HUES64 (cell line): ENCODE results near the gene TRIM13. TPM values are rescaled to one million over a fixed set of nuclear protein-coding genes. Genes with fewer than 3 reads are reported as not detected.
"Not testable (repeated sequence)": the region's sequence is repeated elsewhere in the genome, so short reads cannot be mapped to it uniquely, and the experiment has no call there.

Source experiments
- H3K27ac ChIP-seq: 2 replicates; pipeline ENCODE4 v1.7.0; 2013; ENCODE audit warnings: low read depth, low read length, inconsistent platforms
- H3K27me3 ChIP-seq: 2 replicates; pipeline ENCODE4 v1.6.1; 2013; ENCODE audit warnings: mild to moderate bottlenecking, low read length; ENCODE audit not compliant: insufficient read depth
- H3K36me3 ChIP-seq: 2 replicates; pipeline ENCODE4 v1.6.1; 2013; ENCODE audit warnings: mild to moderate bottlenecking, low read length; ENCODE audit not compliant: insufficient read depth
- H3K4me1 ChIP-seq: 2 replicates; pipeline ENCODE4 v1.6.1; 2013; ENCODE audit warnings: mild to moderate bottlenecking, low read length, moderate library complexity; ENCODE audit not compliant: insufficient read depth
- H3K4me3 ChIP-seq: 2 replicates; pipeline ENCODE4 v1.5.1; 2013; ENCODE audit warnings: mild to moderate bottlenecking, low read length, moderate library complexity
- H3K9ac ChIP-seq: 2 replicates; pipeline ENCODE4 v1.6.1; 2013; ENCODE audit warnings: mild to moderate bottlenecking, low read depth, low read length
- H3K9me3 ChIP-seq: 2 replicates; pipeline ENCODE4 v1.6.1; 2013; ENCODE audit warnings: low read depth, low read length; ENCODE audit not compliant: insufficient read depth
- WGBS: fragments of 150-250, 120-280 bp; methylation state at CpG from one replicate; pipeline ENCODE4 v1.1.7; 2013; ENCODE audit warnings: missing lambda C conversion rate; 5-methylcytosine and 5-hydroxymethylcytosine counted together
- polyA plus RNA-seq, 2 experiments: library from polyadenylated mRNA; stranded (reverse); fragments of 50-300 nt; gene quantifications; one replicate each; pipeline ENCODE4 v1.2.3, GENCODE V29; 2013

Gene TRIM13
- polyA plus RNA-seq (2013, experiment 1 of 2): 28.6 TPM
- polyA plus RNA-seq (2013, experiment 2 of 2): 30.4 TPM

- Histone ChIP-seq H3K9ac (peak within 1 kb of the TSS; percentile 99), H3K36me3 (peaks cover 37% of the 10 kb centered on the region), H3K4me3 (peak within 1 kb of the TSS; percentile 79), H3K4me1 (peaks cover 31% of the 10 kb centered on the region), H3K27me3 (peaks cover 13% of the 10 kb centered on the region), H3K9me3 (no peaks in the 10 kb centered on the region), H3K27ac (peak within 1 kb of the TSS; percentile 99)
- under 1% methylated on average over 53 of the region's 56 CpGs for WGBS
Observed at GRCh38 chr13:49996951-49997895, at the start of gene TRIM13. TSS of gene TRIM13 (plus strand) at chr13:49997042. CDS start at chr13:50011941, 14,899 bp downstream.

GRCh38 chr13:49948777-49949270 is 48.0 kb upstream of the TRIM13 start:
- not testable (repeated sequence) for H3K9me3 ChIP-seq, H3K27ac ChIP-seq, H3K9ac ChIP-seq, H3K36me3 ChIP-seq, H3K4me1 ChIP-seq, H3K27me3 ChIP-seq, H3K4me3 ChIP-seq
- WGBS: 96% methylated on average over 5 of the region's 6 CpGs

GRCh38 chr13:49951754-49952535 is 44.9 kb upstream of the TRIM13 start:
- H3K27ac ChIP-seq: no peak overlapping the region
- H3K36me3 ChIP-seq: no peaks in the 10 kb centered on the region
- WGBS: 90% methylated on average over 4 of the region's 7 CpGs
- no peak overlapping the region for H3K9ac ChIP-seq
- H3K9me3 ChIP-seq: no peaks in the 10 kb centered on the region
- H3K4me3 ChIP-seq: no peak overlapping the region
- no peaks in the 10 kb centered on the region for H3K4me1 ChIP-seq
- no peaks in the 10 kb centered on the region for H3K27me3 ChIP-seq

GRCh38 chr13:49953560-49953959 is 43.3 kb upstream of the TRIM13 start:
- H3K36me3 ChIP-seq: no peaks in the 10 kb centered on the region
- H3K27ac ChIP-seq: no peak overlapping the region
- H3K4me1 ChIP-seq: no peaks in the 10 kb centered on the region
- no peak overlapping the region for H3K9ac ChIP-seq
- H3K4me3 ChIP-seq: no peak overlapping the region
- 100% methylated on average over 1 of the region's 1 CpG for WGBS
- no peaks in the 10 kb centered on the region for H3K27me3 ChIP-seq
- H3K9me3 ChIP-seq: no peaks in the 10 kb centered on the region

- H3K4me1 ChIP-seq: no peaks in the 10 kb centered on the region
- H3K9ac ChIP-seq: no peak overlapping the region
- no peaks in the 10 kb centered on the region for H3K27me3 ChIP-seq
- no peak overlapping the region for H3K4me3 ChIP-seq
- no peaks in the 10 kb centered on the region for H3K9me3 ChIP-seq
- H3K36me3 ChIP-seq: no peaks in the 10 kb centered on the region
- no peak overlapping the region for H3K27ac ChIP-seq
- WGBS: 90% methylated on average over 2 of the region's 2 CpGs
Observed at GRCh38 chr13:49954674-49955455, 42.0 kb upstream of the TRIM13 start.

GRCh38 chr13:49956131-49956530 is 40.7 kb upstream of the TRIM13 start:
- Histone ChIP-seq H3K4me3 (no peak overlapping the region), H3K9me3 (no peaks in the 10 kb centered on the region), H3K9ac (no peak overlapping the region), H3K27ac (no peak overlapping the region), H3K36me3 (no peaks in the 10 kb centered on the region), H3K27me3 (no peaks in the 10 kb centered on the region), H3K4me1 (no peaks in the 10 kb centered on the region)
- 78% methylated on average over 3 of the region's 3 CpGs for whole genome bisulfite sequencing

- no peak overlapping the region for H3K27ac ChIP-seq
- H3K9me3 ChIP-seq: peaks cover 6% of the 10 kb centered on the region; the same call in 1 of the 2 replicates
- H3K27me3 ChIP-seq: no peaks in the 10 kb centered on the region
- no peak overlapping the region for H3K4me3 ChIP-seq
- 80% methylated on average over 3 of the region's 3 CpGs for WGBS
- H3K9ac ChIP-seq: no peak overlapping the region
- H3K4me1 ChIP-seq: no peaks in the 10 kb centered on the region
- no peaks in the 10 kb centered on the region for H3K36me3 ChIP-seq
Observed at GRCh38 chr13:49958321-49958720, 38.5 kb upstream of the TRIM13 start.

GRCh38 chr13:49967456-49967855 is 29.4 kb upstream of the TRIM13 start:
- H3K36me3 ChIP-seq: no peaks in the 10 kb centered on the region
- WGBS: 89% methylated on average over 4 of the region's 4 CpGs
- no peak overlapping the region for H3K9ac ChIP-seq
- H3K27me3 ChIP-seq: no peaks in the 10 kb centered on the region
- H3K4me3 ChIP-seq: no peak overlapping the region
- no peaks in the 10 kb centered on the region for H3K4me1 ChIP-seq
- peaks cover 6% of the 10 kb centered on the region for H3K9me3 ChIP-seq
- H3K27ac ChIP-seq: no peak overlapping the region

GRCh38 chr13:49972709-49973108 is 24.1 kb upstream of the TRIM13 start:
- H3K9me3 ChIP-seq: no peaks in the 10 kb centered on the region
- 94% methylated on average over 4 of the region's 4 CpGs for WGBS

GRCh38 chr13:49975826-49976225 is 21.0 kb upstream of the TRIM13 start:
- WGBS: 100% methylated on average over 1 of the region's 1 CpG
- Histone ChIP-seq H3K9ac (no peak overlapping the region), H3K27me3 (no peaks in the 10 kb centered on the region), H3K4me1 (no peaks in the 10 kb centered on the region), H3K4me3 (no peak overlapping the region), H3K27ac (no peak overlapping the region), H3K9me3 (no peaks in the 10 kb centered on the region), H3K36me3 (no peaks in the 10 kb centered on the region)

More at GRCh38 chr13:49972709-49973108, 24.1 kb upstream of the TRIM13 start:
- Histone ChIP-seq H3K36me3 (no peaks in the 10 kb centered on the region), H3K27ac (no peak overlapping the region), H3K27me3 (no peaks in the 10 kb centered on the region), H3K4me1 (no peaks in the 10 kb centered on the region), H3K9ac (no peak overlapping the region), H3K4me3 (no peak overlapping the region)
